Ovary (tissue), 3 donors: ENCODE data around the gene IFI6.

ENCODE experiments used
- CTCF ChIP-seq, 3 donors: fragments of 450-650 bp in 2 of 3; fragments of 200-600 bp in 1 of 3; IDR thresholded peaks; one replicate each; pipeline versions ENCODE4 v1.5.1 to v1.8.0; 2016 to 2022; ENCODE audit warnings: antibody characterized with exemption in 3 of 3, mild to moderate bottlenecking in 1 of 3
- EP300 ChIP-seq: sonication (generic); formaldehyde crosslinking; IDR thresholded peaks from one replicate; pipeline ENCODE4 v1.6.1; 2017; ENCODE audit warnings: antibody characterized with exemption
- POLR2A ChIP-seq: fragments of 450-650 bp; IDR thresholded peaks from one replicate; pipeline ENCODE4 v1.6.1; 2017; ENCODE audit warnings: antibody characterized with exemption, mild to moderate bottlenecking, moderate library complexity
- donor health status: DM: no; HTN: no; CAD: no.

- TF ChIP-seq CTCF (IDR thresholded peaks at IDR 0.05) (no peak), POLR2A (no peak), EP300 (no peak)
Measured at GRCh38 chr1:27652111-27652864, 19.7 kb downstream of the IFI6 start.
